Neural crest cell (in vitro differentiated cells): Measurements from ENCODE around the gene LPP. TPM values are rescaled to one million over a fixed set of nuclear protein-coding genes. Genes with fewer than 3 reads are reported as not detected.

Experiments used
- DNase-seq: peaks from one replicate; pipeline ENCODE4 v3.0.0; 2021; ENCODE audit warnings: low read depth, mixed read lengths, low spot score
- H3K27ac Mint-ChIP-seq: one replicate; pipeline ENCODE4 v1.8.0; 2021; ENCODE audit warnings: mild to moderate bottlenecking, mixed read lengths; ENCODE audit not compliant: unreplicated experiment
- H3K27me3 Mint-ChIP-seq: 2 replicates; pipeline ENCODE4 v1.8.0; 2021; ENCODE audit warnings: low read depth, mild to moderate bottlenecking, mixed read lengths
- H3K36me3 Mint-ChIP-seq: 2 replicates; pipeline ENCODE4 v1.8.0; 2021; ENCODE audit warnings: low read depth, mild to moderate bottlenecking, mixed read lengths
- H3K4me1 Mint-ChIP-seq: 2 replicates; pipeline ENCODE4 v1.8.0; 2021; ENCODE audit warnings: mixed read lengths
- H3K4me3 Mint-ChIP-seq: one replicate; pipeline ENCODE4 v1.8.0; 2021; ENCODE audit warnings: mild to moderate bottlenecking, mixed read lengths
- H3K9me3 Mint-ChIP-seq: 2 replicates; pipeline ENCODE4 v1.8.0; 2021; ENCODE audit warnings: mixed read lengths
- CTCF ChIP-seq: fragments of 200-600 bp; sonication (generic); conservative IDR thresholded peaks from 2 replicates; pipeline ENCODE4 v1.5.0; 2021; ENCODE audit warnings: antibody characterized with exemption, mild to moderate bottlenecking
- total RNA-seq: library from RNA; stranded (reverse); gene quantifications from 2 replicates; pipeline ENCODE4 v1.2.1, GENCODE V29; 2021

The LPP gene
- total RNA-seq, 1 donor from 2014 or later, result 38.7 TPM

- Mint-ChIP-seq H3K27me3 (no peaks in the 10 kb centered on the region), H3K9me3 (peaks cover 2% of the 10 kb centered on the region)
- DNase-seq, result no peak
These were observed 45.1 kb upstream of the LPP start for GRCh38 chr3:188108703-188109412.

DNA sequence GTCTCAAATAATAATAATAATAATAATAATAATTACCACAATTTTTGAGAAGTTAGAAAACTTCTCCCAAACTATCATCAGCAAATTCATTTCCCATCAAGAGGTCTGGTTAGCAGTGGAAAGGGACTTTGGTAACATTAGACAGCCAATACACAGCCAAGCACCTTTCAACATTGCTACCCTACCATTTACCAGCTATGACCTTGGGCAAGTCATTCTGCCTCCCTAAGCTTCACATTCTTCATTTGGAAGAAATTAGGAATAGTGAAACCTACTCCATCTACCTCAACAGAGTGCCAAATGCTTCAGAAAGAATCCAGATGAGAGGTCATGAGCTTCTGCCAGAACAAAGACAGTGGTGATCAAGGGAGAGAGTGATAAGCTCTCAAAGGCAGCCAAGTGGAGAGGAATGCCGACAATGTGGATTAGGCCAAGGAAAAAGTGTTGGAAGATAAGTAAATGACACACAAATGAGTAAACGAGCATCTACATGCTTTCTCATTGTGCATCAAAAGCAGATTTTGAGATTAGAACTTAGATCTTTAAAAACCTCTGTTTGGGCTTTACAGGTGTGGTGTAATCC is 42.9 kb upstream of the LPP start:
- H3K27me3 Mint-ChIP-seq, result no peaks in the 10 kb centered on the region
- no peak for DNase-seq
- no peaks in the 10 kb centered on the region for H3K36me3 Mint-ChIP-seq
- H3K4me3 Mint-ChIP-seq, result no peak overlapping the region
- peaks cover 19% of the 10 kb centered on the region for H3K4me1 Mint-ChIP-seq
- TF ChIP-seq CTCF, result no peak
- no peak overlapping the region for H3K27ac Mint-ChIP-seq
- peaks cover 2% of the 10 kb centered on the region for H3K9me3 Mint-ChIP-seq

More at GRCh38 chr3:188108703-188109412, 45.1 kb upstream of the LPP start:
- peak overlapping the region; percentile 10 for H3K27ac Mint-ChIP-seq
- no peak for TF ChIP-seq CTCF
- no peak overlapping the region for H3K4me3 Mint-ChIP-seq
- H3K4me1 Mint-ChIP-seq, result peaks cover 21% of the 10 kb centered on the region
- no peaks in the 10 kb centered on the region for H3K36me3 Mint-ChIP-seq

DNA sequence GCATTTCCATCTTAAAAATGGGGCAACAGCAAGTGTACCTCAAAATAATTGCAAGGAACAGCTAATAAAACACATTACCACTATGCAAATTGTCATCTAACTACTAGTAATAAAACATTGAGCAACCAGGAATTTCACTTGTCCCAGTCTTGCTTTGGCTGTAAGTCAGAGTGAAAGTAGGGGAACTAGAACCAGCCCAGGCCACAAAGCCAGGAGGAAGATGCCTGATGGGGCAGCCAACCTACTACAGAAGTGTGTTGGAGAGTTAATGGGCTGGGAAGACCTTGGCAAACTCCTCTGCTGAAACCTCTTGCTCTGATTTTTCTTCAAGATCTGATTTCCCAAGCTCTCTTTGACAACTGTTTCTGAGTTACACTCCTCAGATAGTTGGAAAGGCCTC is 40.2 kb upstream of the LPP start:
- no peaks in the 10 kb centered on the region for H3K27me3 Mint-ChIP-seq
- TF ChIP-seq CTCF, result no peak
- H3K4me1 Mint-ChIP-seq, result no peaks in the 10 kb centered on the region
- no peaks in the 10 kb centered on the region for H3K36me3 Mint-ChIP-seq
- no peak overlapping the region for H3K4me3 Mint-ChIP-seq
- H3K9me3 Mint-ChIP-seq, result no peaks in the 10 kb centered on the region
- DNase-seq, result no peak
- H3K27ac Mint-ChIP-seq, result no peak overlapping the region

GRCh38 chr3:188119846-188120245 is 34.1 kb upstream of the LPP start:
- Mint-ChIP-seq H3K4me3 (no peak overlapping the region), H3K27ac (no peak overlapping the region), H3K4me1 (peaks cover 32% of the 10 kb centered on the region), H3K9me3 (no peaks in the 10 kb centered on the region), H3K27me3 (no peaks in the 10 kb centered on the region), H3K36me3 (no peaks in the 10 kb centered on the region)
- no peak for DNase-seq
- no peak for TF ChIP-seq CTCF

- Mint-ChIP-seq H3K27ac (no peak overlapping the region), H3K4me1 (peaks cover 46% of the 10 kb centered on the region), H3K36me3 (no peaks in the 10 kb centered on the region), H3K27me3 (no peaks in the 10 kb centered on the region), H3K9me3 (no peaks in the 10 kb centered on the region), H3K4me3 (no peak overlapping the region)
- DNase-seq, result no peak
- TF ChIP-seq CTCF, result no peak
These were observed 31.3 kb upstream of the LPP start for GRCh38 chr3:188122571-188123169.
